ENCODE measurements around the gene CAMSAP3.
A peak's percentile ranks its signal among the peaks of the same experiment; 100 is the strongest.

The CAMSAP3 gene

DNA sequence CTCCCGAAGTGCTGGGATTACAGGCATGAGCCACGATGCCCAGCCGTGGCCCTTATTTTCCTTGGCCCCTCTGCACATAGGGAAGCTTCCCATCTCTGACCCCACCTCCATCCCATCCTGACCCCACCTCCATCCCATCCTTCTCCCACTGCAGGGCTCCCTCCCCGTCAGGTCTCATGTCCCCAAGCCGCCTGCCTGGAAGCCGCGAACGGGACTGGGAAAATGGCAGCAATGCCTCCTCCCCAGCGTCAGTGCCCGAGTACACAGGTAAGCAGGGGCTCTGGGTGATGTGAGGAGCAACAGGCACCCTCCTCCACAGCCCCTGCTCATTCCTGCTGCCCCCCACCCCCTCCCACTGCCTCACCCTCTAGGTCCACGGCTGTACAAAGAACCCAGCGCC, 21.5 kb downstream of the CAMSAP3 start:
- DNase-seq: no peak

DNA sequence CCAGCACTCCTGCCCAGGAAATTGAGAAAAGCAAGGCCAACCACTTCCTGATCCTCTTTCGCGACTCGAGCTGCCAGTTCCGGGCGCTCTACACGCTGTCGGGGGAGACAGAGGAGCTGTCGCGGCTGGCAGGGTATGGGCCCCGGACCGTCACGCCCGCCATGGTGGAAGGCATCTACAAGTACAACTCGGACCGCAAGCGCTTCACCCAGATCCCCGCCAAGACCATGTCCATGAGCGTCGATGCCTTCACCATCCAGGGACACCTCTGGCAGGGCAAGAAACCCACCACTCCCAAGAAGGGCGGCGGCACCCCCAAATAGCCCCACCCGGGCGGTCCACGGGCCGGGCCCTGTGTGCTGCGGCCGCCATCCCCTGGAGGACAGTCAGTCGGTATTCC, 22.1 kb downstream of the CAMSAP3 start:
- no peak for DNase-seq

DNA sequence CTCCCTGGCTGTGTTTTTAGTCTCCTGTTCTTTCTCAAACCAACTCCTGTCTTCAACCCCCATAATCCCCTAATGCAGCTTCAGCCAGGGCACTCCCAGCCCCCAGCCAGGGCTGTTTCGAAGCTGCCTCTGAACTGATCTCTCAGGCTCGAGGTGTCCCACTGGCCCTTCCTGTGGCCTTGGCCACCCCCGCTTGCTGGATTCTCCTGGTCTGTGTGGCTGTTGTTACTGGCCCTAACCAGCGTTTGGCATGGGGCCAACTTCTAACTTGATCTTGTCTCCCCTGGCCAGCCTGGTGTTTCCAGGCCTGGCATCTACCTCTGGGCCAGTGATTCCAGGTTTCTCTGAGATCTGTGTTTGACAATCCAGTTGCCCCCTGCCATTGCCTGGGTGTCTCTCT, 22.7 kb downstream of the CAMSAP3 start:
- DNase-seq: no peak

DNA sequence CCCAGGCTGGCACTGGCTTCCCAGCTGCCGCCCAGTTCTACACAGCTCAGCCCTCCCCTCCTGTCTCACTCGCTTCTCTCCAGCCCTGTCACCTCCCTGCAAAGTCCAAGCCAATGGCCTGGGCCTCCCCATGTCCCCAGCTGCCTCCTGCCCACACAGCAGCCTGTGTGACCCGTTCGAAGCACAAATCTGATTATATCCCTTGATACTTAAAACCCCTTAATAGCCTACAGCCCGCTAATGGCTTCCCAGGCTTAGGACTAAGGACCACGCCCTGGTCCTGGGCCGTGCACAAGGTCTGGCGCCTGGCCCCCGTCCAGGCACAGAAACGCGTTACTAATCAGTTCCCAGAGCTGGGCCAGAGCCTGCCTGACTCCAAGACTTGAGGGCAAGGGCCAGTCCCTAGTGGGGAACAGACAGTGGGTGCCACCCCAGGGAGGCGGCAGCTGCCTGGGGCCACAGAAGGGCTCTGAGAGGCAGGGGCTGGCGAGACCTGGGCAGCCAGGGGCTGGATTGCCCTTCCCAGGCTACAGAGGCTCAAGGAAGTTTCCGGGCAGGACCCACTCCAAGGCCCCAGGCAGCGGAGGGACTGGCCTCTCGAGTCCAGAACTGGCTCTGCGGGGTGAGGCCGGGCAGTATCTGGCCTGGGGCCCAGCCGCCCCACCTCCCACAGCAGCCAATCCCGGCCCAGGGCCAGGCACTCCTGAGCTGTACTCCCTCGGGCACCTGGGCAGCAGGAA, 23.3 kb downstream of the CAMSAP3 start:
- DNase-seq: no peak

DNA sequence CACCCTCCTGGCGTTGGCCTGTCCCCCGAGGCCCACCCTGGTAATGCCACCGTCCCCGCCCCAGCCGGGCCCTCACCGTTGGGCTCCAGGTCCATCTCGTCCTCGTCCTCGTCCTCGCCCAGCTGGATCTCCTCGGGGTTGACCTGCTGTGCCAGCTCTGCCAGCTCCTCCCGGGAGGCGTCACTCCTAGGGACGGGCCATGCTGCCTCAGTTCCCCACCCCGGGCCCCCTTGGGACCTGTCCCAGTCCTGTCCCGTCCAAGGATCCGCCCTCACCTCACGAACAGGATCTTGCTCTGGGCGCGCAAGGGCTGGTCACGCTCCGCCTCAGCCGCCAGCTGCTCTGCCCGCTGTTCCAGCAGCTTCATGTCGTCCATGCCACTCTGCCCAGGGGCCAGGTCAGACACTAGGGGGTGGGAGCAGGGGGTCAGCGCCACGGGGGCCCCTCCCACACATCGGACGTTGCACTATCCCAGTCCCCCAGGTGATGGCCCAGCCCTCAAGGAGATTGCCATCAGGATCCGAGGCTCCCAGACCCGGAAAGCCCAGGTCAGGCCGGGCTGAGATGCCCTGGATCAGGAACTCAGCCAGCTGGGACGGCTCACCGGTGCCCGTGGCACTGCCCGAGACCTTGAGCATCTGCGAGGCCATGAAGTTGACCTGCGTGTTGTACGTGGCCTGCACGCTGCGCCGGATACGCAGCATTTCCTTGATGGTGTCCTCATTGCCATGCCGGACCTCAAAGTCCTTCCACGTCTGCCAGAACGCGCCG, 24.2 kb downstream of the CAMSAP3 start:
- DNase-seq: no peak

DNA sequence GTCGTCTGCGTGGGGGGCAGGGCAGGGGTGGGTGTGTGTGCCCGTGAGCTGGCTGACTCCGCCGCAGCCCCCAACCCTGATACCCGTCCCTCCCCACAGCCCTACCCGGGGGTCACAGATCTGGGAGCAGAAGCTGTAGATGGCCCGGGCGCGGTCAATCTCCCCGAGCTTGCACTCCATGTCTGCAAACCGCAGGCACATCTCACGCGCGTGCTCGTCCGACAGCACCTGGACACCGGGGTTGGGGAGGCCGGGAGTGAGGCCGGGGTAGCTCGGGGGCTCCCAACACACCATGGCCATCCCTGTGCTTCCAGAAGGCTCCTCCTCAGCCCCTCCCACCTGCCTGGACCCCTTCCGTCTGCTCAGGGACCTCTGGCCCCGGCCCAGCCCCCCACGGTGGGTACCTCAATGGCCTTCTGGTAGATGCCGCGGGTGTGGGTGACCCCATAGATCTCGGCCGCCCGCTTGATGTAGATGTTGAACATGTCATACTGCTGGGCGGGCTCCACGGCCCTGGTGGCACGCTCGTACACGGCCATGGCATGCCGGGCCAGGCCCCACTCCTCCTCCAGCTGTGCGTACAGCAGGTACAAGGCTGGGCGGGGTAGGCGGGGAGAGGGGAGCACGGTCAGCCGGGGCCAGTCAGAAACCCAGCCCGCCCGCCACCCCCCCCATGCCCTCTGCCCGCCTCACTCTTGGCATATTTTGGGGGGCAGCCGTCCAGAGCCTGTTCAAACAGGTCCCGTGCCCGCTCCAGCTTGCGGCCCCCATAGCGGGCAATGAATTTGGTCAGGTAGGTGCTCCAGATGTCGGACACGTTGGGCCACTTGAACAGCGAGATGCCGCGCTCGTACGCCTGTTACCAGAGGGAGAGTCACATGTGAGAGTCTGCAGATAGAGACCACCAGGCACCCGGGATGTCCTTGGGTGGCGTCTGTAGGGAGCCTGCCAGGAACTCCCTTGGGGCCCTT, 25.1 kb downstream of the CAMSAP3 start:
- no peak for DNase-seq

DNA sequence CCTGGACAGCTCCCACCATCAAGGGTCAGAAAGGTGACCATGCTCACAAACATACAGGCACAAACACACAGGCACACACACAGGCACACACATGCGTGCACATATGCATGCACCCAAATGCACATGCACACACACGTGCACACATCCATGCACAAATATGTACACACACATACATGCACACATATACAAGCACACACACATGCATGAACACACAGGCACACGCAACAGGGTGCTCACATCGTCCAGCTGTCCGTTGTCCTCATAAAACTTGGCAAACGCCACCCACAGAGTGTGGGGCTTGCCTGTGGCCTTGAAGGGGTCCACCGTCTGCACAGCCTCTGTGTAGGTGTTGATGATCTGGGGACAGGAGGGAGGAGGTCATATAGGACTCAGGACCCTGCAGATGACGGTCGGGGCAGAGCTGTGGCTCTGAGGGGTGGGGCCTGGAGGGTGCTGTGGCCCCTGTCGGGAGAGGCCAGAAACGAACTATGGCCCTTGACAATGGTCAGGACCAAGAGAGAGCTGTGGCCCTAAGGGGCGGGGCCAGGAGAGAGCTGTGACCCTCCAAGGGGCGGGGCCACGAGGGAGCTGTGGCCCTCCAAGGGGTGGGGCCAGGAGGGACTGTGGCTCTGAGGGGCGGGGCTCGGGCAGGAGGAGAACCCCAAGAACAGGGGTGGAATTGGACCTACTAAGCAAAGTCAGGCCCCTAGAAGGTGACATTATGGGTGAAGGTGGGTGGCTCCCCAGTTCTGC, 27.4 kb downstream of the CAMSAP3 start:
- DNase-seq: no peak

DNA sequence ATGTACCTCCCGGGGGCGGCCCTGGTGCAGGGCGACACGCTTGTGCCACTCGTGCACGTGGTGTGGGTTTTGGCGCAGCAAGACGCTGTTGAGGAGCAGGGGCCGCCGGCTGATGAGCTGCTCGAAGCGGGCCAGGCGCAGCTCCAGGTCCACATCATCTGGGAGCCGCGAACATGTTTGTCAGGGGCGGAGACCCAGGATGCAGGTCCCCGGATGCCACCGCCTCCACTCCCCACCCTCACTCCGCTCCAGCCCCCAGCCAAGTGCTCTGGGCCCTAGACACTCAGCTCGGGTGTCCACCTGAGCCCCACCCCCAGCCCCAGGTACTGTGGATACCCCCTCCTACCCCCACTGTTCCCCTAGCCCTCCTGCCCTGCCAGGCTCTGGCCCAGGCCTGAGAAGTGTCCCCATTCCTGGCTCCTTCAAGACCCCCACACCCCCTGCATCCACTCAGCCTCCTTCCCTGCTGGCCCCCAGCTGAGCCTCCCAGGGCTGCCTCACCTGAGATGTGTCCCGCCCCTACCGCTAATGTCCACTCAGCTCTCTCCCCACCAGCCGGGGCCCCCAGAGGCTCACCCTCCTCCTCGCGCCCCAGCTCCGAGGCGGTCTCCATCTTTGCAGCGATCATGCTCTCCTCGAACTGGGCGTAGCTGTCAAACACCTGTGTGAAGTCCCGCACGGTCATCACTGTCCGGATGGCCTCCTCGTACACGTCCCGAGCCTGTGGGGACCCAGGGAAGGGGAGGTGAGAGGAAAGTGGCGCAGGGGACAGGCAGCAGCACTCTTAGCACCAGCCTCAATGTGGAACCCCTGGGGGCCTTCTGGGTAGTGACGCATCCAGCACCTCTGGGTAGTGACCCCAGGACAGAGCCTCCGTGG, 28.3 kb downstream of the CAMSAP3 start:
- DNase-seq: no peak

DNA sequence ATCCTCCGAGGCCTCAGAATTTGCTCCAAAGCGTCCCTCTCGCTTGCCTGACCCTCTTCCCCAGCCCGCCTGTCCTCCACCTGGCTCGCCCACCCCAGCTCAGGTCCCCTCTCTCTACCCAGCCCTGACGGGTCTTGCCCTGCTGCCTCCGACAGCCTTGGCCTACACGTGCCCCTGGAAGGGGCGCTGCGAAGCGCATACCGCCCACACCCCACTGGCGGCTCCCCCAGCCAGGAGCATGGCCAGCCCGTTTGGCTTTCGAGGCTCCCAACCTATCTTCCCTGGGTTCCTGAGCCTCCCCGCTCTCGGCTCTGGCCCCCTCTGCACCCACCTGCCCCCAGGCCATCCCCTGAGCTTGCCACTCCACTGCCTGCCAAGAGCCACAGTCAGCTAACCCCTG, 29.1 kb downstream of the CAMSAP3 start:
- no peak for DNase-seq

DNA sequence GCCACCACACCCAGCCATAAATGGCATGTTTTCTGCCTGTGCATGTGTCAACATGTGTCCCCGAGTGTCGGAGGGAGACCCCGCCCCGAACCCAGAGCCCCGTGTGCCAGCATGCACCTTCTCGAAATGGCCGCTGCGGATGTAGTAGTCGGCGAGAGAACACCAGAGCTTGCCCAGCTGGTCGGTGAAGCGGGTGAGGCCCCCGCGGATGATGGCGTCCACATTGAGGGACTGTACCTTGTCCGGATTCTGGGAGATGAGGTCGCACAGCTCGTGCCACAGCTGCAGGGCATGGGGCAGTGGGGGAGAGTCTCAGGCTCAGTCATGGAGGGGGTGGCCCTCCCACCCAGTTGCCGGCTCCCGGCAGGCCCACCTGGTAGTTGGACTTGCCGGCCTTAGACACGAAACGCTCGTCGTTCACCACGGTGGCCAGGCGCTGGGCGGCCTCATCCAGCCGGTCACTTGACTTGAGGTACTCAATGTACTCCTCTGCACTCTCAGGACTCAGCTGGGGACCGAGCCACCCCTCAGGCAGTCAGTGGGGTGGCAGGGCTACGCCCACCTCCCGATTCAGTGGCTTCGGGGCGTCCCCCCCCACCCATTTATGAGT, 30.2 kb downstream of the CAMSAP3 start:
- no peak for DNase-seq

DNA sequence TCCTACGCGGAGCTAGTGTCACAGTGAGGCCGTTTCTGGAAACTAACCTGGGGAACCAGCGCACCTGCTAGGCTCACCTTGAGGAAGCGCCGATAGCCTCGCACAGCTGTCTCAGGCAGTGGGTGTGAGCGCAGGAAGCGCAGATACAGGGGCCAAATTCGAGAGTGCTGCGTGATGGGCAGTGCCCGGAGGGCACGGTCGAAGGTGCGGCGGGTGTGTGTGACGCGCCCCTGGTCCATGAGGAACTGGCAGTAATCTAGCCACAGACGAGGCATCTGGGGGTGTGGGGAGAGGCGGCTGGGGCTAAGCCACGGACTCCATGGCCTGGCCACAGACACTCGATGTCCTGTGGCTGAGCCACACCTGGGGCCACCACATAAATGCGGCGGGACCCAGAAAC, 31.5 kb downstream of the CAMSAP3 start:
- DNase-seq: no peak

DNA sequence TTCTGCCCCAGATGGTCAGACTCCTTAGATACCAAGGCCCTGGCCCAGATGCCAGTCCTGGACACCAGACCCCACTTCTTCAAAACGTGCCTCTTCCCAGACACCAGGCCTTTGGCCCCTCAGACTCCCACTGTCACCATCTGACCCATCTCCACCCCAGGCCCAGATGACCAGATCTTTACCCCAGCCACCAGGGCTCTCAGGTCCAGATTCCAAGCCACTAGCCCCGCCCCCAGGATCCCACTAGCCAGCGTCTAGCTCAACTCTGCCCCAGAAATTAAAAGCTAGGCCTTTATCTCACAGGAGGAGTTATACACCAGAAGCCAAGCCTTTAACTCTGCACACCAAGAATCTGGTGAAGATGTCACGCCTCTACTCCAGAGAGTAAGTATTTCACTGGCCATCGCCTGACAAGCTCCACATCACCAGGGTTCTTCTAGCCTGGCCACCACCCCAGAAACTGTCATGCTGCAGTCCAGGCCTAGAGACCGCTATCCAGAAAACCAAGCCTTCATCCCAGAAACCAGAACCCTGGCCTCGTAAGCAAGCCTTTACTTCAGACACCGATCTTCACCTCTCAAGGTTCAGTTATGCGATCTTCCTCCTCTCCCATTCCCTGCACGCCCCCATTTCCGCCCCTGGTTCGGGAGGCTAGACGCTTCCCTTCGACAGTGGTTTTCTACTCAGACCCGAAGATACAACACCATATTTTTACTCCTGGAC, 33.1 kb downstream of the CAMSAP3 start:
- DNase-seq: no peak

DNA sequence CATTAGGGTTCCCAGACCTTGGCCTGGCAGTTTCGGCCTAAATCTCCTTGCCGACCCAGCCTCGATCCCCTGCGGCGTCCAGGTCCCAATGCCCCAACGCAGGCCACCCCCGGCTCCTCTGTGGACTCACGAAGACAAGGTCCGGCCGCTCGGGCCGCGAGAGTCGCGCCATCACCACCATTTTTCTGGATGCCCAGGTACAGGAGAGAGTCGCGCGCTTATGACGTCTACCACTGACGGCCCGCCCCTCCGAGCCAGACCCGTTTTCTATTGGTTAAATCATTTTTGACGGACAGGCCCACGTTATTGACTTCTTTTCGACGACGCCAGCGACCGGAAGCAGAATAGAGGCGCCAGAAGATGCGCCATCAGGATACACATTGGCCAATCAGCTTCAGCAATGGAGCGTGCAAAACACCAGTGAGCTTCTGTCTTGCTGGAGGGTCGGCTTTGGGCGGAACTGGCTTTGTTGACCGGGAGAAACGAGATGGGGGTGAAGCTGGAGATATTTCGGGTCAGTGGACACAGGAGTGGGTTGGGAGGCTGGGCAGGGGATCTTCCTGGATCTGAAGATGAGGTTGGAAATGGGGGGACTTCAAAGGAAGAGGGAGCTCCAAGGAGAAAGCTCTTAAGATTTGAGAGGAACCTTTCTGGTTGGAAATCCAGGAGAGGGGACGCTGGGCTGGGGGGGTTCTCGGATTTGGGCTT, 33.8 kb downstream of the CAMSAP3 start, which contains the start of the genes PET100 and XAB2:
PET100 (plus strand) TSS at position 447 of the 708 bp plus-strand sequence; CDS start at position 488, 41 bp downstream.
XAB2 (minus strand) TSS at position 199 of the 708 bp plus-strand sequence; CDS start at position 181, 18 bp downstream.
- DNase-seq: peak; percentile 99

DNA sequence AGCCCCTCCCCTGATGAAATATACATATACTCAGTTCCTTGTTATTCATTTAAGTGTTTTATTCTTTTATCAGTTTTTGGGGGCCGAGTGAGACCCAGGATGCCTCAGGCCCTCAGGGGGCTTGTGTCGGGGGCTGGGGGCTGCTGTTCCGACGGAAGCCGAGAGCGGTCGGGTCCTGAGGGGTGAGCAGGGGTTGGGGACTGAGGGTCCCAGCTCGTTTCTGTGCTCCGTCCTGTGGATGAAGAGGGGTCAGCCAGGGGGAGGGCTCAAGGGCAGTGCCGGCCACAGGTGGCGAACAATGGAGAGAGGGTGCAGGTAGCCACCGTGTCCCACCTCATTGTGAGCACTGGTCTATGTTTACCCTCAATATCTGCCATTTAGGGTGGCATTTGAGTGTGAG, 35.9 kb downstream of the CAMSAP3 start:
- DNase-seq: no peak

DNA sequence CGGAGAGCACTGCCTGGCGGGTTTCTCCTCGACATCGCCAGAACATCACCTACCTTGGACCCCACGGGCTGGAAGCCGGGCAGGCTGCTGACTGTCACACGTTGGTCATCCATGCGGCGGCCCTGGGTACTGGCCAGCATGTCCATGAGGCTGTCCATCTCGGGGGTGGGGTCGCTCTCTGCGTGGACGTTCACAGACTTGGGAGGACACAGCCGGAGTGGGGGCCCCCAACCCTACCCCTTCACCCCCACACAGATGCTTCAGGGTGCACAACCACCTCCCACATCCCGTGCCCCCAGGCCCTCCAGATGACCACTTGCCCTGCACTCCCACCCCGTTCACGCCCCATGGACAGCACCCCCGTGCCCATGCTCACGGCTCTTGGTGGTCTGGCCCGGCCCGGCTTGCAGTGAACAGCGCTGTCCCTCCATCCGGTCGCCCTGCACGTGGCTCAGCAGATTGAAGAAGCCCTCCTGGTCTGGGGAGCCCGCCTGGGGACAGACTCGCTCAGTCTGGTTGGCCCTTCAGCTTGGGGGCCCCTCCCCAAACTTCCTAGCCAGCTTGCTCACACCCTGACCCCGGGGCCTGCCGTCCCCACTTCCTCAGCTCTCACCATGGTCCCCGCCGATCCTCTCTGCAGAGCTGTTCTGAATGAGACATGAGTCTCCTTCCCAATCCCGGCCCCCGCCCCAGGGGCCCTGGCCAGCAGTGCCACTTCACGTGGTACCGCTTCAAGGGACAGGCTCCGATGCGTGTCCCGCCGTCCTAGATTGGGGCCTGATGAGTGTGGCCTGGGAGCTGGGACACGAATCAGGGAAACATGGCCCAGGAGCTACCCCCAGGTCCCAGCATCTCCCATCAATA, 36.9 kb downstream of the CAMSAP3 start:
- DNase-seq: no peak

DNA sequence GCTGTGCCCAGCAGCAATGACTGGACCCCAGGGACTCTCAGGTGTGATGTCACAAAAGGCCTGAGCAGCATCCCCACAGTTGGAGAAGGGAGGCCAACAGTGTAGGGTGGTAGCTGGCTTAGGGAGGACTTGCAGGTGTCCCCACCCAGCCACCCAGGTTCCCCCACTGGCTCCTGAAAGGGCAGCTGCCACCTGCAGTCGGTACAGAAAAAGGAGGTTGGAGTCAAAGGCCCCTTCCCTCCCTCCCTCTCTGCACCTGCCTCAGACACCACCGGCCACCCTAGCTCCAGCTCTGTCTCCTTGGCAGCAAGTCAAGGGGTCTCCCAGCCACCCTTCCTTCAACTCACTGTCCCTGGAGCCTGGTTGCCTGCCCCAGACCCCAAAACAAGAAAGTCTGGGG, 38.0 kb downstream of the CAMSAP3 start, which contains the start of gene PCP2:
PCP2 (minus strand) TSS at position 22 of the 400 bp plus-strand sequence. CDS start 262 bp downstream, outside the sequence.
- DNase-seq: no peak

DNA sequence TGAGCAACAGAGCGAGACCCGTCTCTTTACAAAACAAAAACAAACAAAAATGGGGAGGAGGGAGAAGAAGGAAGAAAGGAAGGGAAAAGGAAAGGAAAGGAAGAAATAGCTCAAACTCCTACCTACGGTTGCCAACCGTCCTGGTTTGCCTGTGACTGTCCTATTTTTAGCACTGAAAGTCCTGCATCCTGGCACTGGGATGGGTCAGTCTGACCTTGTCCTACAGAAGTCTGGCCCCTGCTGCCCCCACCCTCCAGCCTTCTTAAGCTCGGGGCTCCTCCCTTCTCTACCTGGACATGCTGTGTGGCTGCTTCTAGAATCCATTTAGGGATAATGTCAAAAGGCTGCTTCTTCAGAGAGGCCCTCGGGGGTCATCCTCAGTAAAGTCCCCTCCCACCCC, 40.0 kb downstream of the CAMSAP3 start:
- DNase-seq: no peak

DNA sequence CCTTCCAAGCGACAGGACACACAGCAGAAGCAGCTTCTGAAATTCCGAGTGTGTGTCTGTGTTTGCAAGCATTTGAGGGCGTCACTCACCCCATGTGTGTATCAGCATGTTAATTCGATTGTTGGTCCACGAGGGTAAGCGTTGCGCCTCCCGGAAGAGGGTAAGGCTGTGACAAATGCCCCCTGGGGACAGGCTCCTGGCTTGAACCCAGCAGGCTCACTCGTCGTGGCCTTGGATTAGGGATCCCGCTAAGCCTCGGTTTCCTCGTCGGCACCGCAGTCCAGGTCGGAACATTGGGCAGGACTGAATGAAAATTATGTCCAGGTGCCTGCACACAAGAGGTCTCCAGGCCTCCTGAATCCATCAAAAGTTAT, 40.6 kb downstream of the CAMSAP3 start:
- DNase-seq: no peak

Data from fibroblast of skin of right biceps (primary cell).